GM19397 (cell line): ENCODE results near the gene STK17B.
"Not testable (repeated sequence)": the region's sequence is repeated elsewhere in the genome, so short reads cannot be mapped to it uniquely, and the experiment has no call there.

ENCODE experiments used
- ATAC-seq: cut with Tn5 transposase; IDR thresholded peaks from one replicate; pipeline ENCODE4 v1.9.1; 2021; ENCODE audit warnings: mild to moderate bottlenecking, moderate library complexity; ENCODE audit not compliant: unreplicated experiment

STK17B gene

DNA sequence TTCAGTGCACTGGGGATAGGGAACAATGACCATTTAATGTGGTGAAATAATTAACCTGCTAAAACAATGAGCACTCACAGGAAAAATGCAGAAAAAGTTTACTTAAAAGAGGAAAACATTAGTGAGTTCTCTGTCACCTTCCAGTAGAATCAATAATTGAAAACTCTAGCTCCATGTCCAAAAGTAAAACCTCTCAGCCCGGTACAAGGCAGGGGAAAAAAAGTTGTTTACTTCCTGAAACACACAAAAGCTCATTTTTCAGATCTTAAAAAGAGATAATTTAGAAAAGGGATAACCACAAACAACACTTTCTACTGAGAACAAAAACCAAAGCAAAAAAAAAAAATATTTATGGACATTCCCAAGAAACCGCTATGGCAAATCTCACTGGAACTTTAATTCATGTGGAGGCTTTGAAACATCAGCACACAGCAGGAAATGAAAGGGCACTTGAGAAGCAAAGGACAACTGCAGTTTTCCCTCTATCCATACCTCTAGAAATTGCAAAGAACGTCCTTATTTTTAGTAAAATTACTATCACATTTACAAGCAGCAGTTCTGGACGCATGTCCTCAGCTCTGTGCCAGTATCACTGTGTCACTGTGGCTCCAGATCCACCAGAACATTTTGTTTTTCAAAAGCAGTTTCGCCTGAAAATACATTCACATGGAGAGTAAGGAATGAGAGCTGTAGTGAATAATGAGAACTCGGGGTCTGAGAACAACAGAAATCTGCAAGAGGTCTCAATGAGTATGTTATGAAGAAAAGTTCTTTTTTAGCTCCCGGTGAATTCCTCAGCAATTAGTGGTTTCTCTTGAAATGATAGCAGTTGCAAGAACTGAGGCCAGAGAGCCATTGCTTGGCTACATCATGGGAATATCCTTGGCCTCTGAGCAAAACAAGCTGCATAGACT, 58.1 kb downstream of the STK17B start:
- no peak for ATAC-seq

DNA sequence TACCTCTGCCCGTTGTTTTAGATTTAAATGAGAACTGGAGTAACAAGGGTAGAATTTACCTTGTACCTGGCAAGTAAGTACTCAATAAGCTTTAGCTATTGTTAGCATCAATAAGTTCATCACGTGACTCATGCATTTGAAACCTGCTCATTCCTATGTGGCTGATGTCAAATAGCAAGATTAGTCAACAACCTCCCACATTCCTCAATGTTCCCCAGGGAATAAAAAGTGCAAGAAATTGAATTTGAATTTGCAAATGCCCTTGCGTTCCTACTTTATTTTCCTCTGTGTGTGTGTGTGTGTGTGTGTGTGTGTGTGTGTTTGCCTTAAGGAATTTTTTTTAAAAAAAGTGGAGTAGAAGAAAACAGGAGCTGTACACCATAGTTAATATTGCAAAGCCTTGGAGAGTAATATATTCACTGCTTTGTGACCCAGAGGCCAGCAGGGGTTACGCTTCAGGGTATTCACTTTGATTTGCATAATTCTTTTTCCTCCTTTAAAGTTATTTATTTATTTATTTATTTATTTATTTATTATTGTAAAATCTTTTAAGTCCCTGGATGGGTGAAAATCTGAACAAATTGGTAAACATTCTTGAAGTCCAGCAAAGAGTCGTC, 58.9 kb downstream of the STK17B start:
- ATAC-seq: no peak

GRCh38 chr2:196108604-196109003, 62.8 kb downstream of the STK17B start:
- ATAC-seq: no peak

DNA sequence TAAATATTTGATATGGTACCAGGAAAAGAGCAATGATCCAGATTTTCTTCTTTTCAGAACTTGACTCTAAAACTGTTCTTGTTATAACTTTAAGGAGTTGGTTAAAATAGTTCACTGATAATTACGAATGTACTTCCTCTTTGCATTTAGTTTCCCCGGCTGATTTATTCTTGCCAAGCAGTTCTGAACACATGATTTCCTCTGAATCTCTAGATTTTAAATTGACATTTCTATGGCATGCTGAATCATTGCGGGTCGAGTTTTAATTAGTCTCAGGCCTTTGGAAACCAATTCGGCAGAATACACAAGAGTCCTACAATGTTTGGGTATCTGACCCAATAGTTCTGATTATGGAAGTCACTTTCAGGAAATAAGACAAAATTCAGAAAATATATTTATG, 65.4 kb downstream of the STK17B start:
- no peak for ATAC-seq

DNA sequence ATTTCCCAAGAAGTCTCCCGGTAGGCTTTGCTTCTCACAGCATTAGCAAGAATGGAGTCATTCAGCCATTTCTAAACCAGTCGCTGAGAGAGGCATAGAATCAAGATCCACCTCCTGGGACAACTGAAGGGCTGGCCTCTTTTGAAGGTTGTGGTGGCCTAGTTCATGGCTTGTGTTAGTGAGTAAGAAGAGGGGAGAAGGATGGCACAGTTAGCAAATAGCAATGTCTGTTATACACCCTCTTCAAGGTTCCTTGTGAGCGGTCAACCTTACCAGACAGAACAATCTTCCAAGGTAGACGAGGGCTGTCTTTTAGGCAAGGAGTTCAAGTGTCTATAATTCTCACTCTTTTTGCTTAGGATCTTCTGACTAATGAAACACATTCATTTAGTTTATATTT, 67.3 kb downstream of the STK17B start:
- ATAC-seq: no peak

DNA sequence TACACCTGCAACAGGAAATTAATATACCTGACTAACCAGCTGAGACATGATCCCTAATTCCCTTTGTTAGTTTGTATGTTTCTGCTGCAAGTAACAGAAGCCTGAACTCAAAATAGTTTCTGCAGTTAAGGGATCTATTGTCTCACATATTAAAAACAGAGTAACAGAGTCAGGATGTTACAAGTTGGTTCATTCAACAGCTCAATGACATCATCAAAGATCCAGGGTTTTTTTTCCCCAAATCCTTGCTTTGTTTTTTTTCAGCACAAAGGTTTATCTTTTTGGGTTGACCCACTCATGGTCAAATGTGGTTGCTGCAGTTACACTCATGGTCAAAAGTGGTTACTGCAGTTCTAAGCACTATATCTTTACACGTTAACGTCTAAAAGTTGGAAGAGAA, 67.8 kb downstream of the STK17B start:
- ATAC-seq: no peak

- peak; percentile 98 for ATAC-seq
Observed at GRCh38 chr2:196101325-196101991, 69.9 kb downstream of the STK17B start.

- no peak for ATAC-seq
Observed at GRCh38 chr2:196099916-196100315, 71.5 kb downstream of the STK17B start.

DNA sequence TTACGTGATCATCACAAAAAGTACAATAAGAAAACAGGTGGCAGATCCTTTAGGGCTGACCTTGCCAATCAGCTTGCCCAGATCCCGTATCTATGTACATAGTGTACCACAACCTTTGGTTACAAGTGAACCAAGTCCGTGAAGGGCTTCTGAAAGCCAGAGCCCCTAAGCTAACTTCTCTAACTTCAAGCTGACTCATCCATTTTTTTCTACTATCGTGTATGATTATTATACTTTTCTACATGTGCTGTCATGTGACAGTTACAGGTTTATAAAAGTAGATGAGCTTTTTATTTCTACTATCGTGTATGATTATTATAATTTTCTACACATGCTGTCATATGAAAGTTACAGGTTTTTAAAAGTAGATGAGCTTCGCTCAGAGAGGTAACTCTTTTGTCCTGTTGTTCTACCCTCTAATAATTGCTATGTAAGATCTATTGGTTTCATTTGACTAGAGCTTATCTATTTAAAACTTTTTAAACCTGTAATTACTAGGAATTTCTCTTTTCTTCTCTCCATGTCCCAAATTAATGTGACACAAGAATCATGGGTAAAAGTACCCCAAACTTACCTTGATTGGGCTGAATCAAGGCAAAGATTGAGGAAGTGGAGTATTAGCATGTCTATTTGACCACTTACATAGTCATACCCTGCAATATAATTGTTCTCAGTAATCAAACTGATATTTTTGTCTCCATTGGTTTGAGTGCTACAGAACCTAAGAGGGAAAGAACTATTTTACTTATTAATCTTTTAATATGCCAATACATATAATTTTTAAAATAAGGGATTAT, 73.3 kb downstream of the STK17B start:
- ATAC-seq: no peak

GRCh38 chr2:196096982-196097745, 74.2 kb downstream of the STK17B start:
- no peak for ATAC-seq

- ATAC-seq: no peak
Observed at GRCh38 chr2:196096264-196096663, 75.1 kb downstream of the STK17B start.

DNA sequence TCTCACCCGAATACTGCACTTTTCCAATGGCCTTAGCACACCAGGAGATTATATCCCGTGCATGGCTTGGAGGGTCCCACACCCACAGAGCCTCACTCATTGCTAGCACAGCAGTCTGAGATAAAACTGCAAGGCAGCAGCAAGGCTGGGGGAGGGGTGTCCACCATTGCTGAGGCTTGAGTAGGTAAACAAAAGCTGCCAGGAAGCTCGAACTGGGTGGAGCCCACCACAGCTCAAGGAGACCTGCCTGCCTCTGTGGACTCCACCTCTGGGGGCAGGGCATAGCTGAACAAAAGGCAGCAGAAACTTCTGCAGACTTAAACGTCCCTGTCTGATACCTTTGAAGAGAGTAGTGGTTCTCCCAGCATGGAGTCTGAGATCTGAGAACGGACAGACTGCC, 81.9 kb downstream of the STK17B start:
- ATAC-seq: not testable (repeated sequence)

DNA sequence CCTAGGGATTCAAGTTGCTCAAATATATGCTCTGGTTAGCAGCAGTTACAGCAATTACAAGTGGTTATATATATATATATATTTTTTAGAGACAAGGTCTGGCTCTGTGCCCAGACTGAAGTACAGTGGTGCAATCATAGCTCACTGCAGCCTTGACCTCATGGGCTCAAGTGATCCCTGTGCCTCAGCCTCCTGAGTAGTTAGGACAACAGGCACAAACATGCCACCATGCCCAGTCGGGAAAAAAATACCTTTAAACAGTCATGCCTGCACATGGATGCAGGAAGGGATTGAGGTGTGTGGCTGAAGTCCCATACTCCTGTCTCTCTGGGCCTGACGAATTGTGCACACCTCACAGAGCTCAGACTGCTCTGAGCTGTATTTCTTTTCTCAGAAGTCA, 83.2 kb downstream of the STK17B start:
- no peak for ATAC-seq

- ATAC-seq: no peak
Observed at GRCh38 chr2:196086517-196087368, 84.6 kb downstream of the STK17B start.

- ATAC-seq: no peak
Observed at GRCh38 chr2:196083601-196084000, 87.8 kb downstream of the STK17B start.
